Endothelial cell of umbilical vein (primary cell): Measurements from ENCODE around the gene TM9SF4.
"Not testable (repeated sequence)": the region's sequence is repeated elsewhere in the genome, so short reads cannot be mapped to it uniquely, and the experiment has no call there.

Source experiments
- EZH2 ChIP-seq: IDR thresholded peaks from 2 replicates; pipeline ENCODE4 v1.6.1; 2012; ENCODE audit warnings: borderline replicate concordance, low read depth, mild to moderate bottlenecking, moderate library complexity, low read length, inconsistent platforms; ENCODE audit not compliant: severe bottlenecking
- MYC ChIP-seq: IDR thresholded peaks from one replicate; pipeline ENCODE4 v1.6.1; 2011; ENCODE audit warnings: mild to moderate bottlenecking, low read depth, low read length
- POLR2A ChIP-seq: IDR thresholded peaks from 2 replicates; pipeline ENCODE4 v1.6.1; 2012; ENCODE audit warnings: low read depth, mild to moderate bottlenecking, control low read depth, low read length
- POLR2AphosphoS5 ChIP-seq: IDR thresholded peaks from 2 replicates; pipeline ENCODE4 v1.6.1; 2012; ENCODE audit warnings: low read depth, mild to moderate bottlenecking, control low read depth, low read length, moderate library complexity; ENCODE audit not compliant: insufficient read depth
- TF ChIP-seq, protein P1 (sequence below): IDR thresholded peaks from 2 replicates; pipeline ENCODE4 v1.6.1; 2011; ENCODE audit not compliant: insufficient read depth, insufficient read length
- TF ChIP-seq, protein P2 (sequence below), 2 donors: IDR thresholded peaks; 1 replicate in 1 of 2; 2 replicates in 1 of 2; pipeline ENCODE4 v1.5.1; 2011; ENCODE audit warnings: low read length in 2 of 2, mild to moderate bottlenecking in 2 of 2, moderate library complexity in 2 of 2, control low read depth in 1 of 2, inconsistent platforms in 1 of 2, low read depth in 1 of 2; ENCODE audit not compliant: insufficient read depth in 1 of 2; ENCODE audit errors: extremely low read depth in 1 of 2

DNA sequence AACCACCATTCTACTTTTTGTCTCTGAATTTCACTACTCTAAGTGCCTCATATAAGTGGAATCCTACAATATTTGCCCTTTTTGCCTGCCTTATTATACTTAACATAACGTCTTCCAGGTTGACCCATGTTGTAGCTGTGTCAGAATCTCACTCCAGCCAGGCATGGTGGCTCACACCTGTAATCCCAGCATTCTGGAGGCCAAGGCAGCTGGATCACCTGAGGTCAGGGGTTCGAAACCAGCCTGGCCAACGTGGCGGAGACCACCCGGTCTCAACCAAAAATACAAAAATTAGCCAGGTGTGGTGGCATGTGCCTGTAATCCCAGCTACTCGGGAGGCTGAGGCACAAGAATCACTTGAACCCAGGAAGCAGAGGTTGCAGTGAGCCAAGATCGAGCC lies 68.2 kb downstream of the TM9SF4 start:
- TF ChIP-seq, protein P1, sequence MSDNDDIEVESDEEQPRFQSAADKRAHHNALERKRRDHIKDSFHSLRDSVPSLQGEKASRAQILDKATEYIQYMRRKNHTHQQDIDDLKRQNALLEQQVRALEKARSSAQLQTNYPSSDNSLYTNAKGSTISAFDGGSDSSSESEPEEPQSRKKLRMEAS = not testable (repeated sequence)
- TF ChIP-seq, protein P2, sequence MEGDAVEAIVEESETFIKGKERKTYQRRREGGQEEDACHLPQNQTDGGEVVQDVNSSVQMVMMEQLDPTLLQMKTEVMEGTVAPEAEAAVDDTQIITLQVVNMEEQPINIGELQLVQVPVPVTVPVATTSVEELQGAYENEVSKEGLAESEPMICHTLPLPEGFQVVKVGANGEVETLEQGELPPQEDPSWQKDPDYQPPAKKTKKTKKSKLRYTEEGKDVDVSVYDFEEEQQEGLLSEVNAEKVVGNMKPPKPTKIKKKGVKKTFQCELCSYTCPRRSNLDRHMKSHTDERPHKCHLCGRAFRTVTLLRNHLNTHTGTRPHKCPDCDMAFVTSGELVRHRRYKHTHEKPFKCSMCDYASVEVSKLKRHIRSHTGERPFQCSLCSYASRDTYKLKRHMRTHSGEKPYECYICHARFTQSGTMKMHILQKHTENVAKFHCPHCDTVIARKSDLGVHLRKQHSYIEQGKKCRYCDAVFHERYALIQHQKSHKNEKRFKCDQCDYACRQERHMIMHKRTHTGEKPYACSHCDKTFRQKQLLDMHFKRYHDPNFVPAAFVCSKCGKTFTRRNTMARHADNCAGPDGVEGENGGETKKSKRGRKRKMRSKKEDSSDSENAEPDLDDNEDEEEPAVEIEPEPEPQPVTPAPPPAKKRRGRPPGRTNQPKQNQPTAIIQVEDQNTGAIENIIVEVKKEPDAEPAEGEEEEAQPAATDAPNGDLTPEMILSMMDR (IDR thresholded peaks at IDR 0.05; ENCODE audit: extremely low read depth in 1 of 2, insufficient read depth in 1 of 2, low read depth in 1 of 2, low read length in 2 of 2) = not testable (repeated sequence)
- TF ChIP-seq POLR2A, EZH2, POLR2AphosphoS5, MYC: not testable (repeated sequence)
